Left colon (tissue), 2 donors: Measurements from ENCODE around the gene TREML2. TPM values are rescaled to one million over a fixed set of nuclear protein-coding genes. Genes with fewer than 3 reads are reported as not detected.
"Not testable (repeated sequence)": the region's sequence is repeated elsewhere in the genome, so short reads cannot be mapped to it uniquely, and the experiment has no call there.

Source experiments
- ATAC-seq: fragments of 200-7000 bp; cut with Tn5 transposase; one replicate; pipeline ENCODE4 v1.9.1; 2020; ENCODE audit warnings: mild to moderate bottlenecking, moderate library complexity
- DNase-seq, 2 donors: peaks; one replicate each; pipeline ENCODE4 v3.0.0-alpha.2; 2020
- intact Hi-C, 2 donors: fragments of 100-400 bp; cut with DNase I in 1 of 2; cut with micrococcal nuclease in 1 of 2; formaldehyde crosslinking; loops; one replicate each; pipeline versions ENCODE4 v1.11.2 to v1.14.0; 2022; cut with DNase I, micrococcal nuclease
- long read RNA-seq: library from polyadenylated mRNA; unstranded; transcript quantifications from one replicate; pipeline ENCODE4 v2.0.0, GENCODE V29; 2021
- total RNA-seq, 2 donors: library from RNA; stranded (reverse); fragmentation: NEBNext Ultra II Directional; extraction: Animal tissue kit (Norgen Biotek cat#: 25700); gene quantifications; one replicate each; pipeline ENCODE4 v1.2.1, GENCODE V29; 2021
- donor health status: DM: no; HTN: no; CAD: no.
- donor health status: DM: yes; HTN: yes; CAD: no.

Gene TREML2
- under 1 TPM in 1 of 2 donors, not detected in 1; 0.17 TPM for total RNA-seq
- long read RNA-seq: 0 reads

DNA sequence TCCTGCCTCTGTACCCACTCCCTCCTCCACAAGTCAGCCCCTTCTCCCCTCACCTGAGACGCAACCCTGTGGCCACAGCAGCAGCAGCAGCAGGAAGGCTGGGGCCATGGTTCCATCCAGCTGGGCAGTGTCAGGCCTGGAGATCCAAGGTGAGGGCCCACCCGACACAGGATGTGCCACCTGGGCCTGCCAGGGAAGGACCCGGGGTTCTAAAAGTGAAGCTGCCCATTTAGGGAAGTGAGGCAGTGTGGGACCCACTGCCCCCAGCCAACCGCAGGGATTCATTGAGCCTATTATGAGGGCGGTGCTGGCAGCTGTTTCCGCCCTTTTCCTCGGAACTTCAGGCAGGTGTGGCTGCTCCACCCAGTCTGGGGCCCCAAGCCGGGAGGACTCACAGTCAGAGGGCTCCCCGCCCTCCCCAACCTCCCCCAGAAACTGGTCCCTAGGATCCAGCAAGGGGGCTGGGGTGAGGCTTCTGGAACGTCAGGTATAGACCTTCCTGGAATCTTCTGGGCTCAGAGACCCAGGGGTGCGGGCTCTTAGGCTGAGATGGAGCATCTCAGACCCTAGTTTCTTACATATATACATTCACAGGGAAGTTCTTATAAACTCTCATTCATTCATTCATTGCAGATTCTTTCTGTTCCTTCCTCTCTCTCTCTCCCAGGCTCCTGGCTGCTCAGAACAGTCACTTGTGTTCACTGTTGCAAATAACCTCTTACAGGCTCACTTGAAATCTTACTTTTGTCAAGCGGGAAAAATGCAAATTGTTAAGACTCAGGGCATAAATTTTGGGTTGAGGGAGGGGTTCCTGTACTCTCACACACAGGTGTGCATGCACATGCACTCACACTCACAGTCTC is at the start of gene TREML2:
TSS of gene TREML2 (minus strand) at position 249 of the 863 bp plus-strand sequence. CDS start at position 108, 141 bp downstream.
- intact Hi-C loops: no loop called here
- peak; percentile 45 for ATAC-seq
- DNase-seq: peak in 1 of 2 donors; percentile 33

DNA sequence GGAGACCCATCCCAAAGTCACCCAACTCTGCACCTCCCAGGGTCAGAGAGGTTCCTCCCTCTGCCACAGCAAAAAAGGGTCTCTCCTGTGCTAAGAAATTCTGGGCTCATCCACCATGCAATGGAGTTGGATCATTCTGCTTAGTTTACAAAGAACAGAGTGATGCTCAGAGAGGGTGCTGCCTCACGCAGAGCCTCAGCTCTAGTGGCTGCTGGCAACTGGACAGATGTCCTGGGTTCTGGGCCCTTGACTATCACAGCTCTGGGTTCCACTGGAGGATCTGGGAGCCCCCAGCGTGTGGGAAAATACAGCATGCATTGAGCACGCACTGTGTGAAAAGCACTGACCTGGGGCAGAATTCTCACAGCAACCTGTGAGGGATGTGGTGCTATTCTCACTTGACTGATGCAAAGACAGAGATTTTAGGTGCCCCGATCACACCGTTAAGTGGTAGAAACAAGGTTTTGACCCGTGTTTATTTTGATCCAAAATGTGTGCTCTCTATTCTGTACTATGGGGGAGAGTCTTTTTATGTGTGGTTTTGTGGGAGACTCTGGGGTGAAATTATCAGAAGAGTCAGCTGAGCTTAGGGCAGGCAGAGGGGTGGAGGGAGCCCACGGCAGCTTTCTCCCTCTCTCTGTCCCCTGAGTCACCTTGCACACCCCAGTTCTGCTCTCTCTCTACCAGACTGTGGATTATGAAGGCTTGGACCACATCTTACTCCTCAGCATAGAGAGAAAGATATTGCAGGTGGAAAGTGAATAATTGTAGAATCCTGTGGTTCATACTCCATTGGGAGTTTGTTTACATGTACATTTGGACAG is 47.1 kb upstream of the TREML2 start:
- DNase-seq (no peak), ATAC-seq (no peak)
- intact Hi-C loops: no loop called here

- ATAC-seq (no peak), DNase-seq (no peak)
- intact Hi-C loops: no loop called here
Observed at GRCh38 chr6:41247288-41247865, 46.4 kb upstream of the TREML2 start.

DNA sequence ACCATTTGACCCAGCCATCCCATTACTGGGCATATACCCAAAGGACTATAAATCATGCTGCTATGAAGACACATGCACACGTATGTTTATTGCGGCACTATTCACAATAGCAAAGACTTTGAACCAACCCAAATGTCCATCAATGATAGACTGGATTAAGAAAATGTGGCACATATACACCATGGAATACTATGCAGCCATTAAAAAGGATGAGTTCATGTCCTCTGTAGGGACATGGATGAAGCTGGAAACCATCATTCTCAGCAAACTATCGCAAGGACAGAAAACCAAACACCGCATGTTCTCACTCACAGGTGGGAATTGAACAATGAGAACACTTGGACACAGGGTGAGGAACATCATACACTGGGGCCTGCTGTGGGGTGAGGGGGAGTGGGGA is 45.6 kb upstream of the TREML2 start:
- intact Hi-C loops, ATAC-seq, DNase-seq: not testable (repeated sequence)

GRCh38 chr6:41239467-41240159 is 38.7 kb upstream of the TREML2 start:
- intact Hi-C loops: no loop called here
- ATAC-seq: no peak
- DNase-seq: no peak

DNA sequence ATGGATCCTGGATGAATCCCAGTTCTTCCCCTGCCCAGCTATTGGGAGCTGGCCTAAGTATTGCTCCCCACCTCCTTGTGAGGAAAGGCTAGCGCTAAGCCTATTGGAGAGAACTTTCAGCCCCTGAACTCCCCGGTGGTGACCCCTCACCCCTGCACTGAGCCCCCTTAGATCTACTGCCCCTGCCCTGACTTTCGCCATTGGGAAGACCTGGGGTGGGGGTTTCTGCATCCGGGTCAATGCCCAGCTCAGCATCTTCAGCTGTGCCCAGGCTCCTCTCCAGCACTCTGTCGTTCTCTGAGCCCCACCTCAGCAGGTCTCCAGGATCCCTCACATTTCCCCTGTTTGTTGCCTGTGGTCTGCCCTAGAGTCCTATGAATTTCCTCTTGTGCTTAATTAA is 36.2 kb upstream of the TREML2 start:
- intact Hi-C loops: no loop called here
- DNase-seq (no peak), ATAC-seq (no peak)

DNA sequence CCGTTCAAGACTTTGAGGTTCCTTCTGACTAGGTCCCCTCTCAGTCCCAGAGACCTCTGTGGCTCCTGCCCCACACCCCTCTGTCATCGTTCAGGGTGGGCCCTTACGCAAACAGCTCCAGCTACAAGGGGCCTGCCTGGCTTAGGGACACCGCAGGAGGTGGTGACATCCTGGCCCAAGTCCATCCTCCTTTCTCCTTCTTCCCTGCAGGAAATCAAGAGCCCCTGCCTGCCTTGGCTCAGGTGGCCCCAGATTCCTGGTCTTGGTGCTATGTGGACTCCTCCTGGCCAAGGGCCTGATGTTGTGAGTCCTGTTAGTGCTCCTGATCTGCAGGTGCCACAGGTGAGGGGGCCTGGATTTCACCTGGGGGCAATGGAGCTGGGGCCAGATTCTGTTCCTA is 35.3 kb upstream of the TREML2 start:
- ATAC-seq (no peak), DNase-seq (no peak)
- intact Hi-C loops: no loop called here

DNA sequence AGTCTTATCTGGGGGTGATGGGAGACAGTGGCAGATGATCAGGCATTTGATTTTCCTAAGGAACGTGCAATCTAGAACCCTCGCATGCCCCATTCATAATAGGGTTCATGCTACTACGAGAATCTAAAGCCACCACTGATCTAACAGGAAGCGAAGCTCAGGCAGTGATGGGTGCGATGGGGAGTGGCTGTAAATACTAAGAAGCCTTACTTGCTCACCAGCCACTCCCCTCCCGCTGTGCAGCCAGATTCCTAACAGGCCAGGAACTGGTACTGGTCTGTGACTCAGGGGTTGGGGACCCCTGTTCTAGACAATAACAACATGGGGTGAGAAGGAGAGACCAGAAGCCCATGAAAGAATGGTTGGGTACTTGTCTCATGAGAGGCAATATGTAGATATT is 31.7 kb upstream of the TREML2 start:
- ATAC-seq (no peak), DNase-seq (no peak)
- intact Hi-C loops: no loop called here

GRCh38 chr6:41231246-41231645 is 30.3 kb upstream of the TREML2 start:
- intact Hi-C loops: no loop called here
- no peak for ATAC-seq
- DNase-seq: no peak

- intact Hi-C loops: no loop called here
- ATAC-seq: no peak
- no peak for DNase-seq
Observed at GRCh38 chr6:41229721-41230120, 28.8 kb upstream of the TREML2 start.

DNA sequence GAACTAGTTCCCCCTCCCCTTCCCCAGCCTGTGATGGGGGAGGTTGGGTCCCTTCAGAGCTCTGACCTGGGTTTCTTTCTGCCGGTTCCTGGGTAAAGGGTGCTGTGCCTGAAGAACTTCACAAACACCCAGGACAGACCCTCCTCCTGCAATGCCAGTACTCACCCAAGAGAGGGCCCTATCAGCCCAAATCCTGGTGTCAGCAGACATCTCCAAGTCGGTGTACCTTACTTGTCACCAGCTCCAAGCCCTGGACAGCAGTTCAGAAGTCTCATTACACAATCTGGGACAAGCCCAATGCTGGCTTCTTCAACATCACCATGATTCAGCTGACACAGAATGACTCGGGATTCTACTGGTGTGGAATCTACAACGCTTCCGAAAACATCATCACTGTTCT is 27.7 kb upstream of the TREML2 start:
- ATAC-seq: no peak
- intact Hi-C loops: no loop called here
- DNase-seq: no peak

DNA sequence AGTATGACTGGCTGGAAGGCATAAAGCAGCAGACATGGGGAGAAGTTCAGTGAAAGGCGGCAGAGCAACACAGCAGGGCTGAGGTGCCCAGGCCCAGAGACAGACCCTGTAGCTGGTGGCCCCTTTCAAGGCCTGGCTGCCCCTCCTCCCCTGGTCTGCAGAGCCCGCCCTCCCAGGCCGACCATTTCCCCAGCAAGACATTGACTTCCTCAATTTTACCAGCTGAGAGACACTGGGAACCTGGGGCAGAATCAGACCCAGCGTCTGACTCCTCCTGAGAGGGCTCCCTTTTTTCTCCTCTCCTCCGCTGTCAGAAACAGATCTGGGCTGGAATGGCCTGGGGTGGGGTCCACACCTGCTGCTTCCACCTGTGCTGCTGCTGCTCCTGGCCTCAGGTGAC is 27.1 kb upstream of the TREML2 start, which contains the start of gene TREML4:
TSS of gene TREML4 (plus strand) at position 254 of the 400 bp plus-strand sequence. CDS start at position 333, 79 bp downstream.
- DNase-seq: no peak
- intact Hi-C loops: no loop called here
- ATAC-seq: no peak

DNA sequence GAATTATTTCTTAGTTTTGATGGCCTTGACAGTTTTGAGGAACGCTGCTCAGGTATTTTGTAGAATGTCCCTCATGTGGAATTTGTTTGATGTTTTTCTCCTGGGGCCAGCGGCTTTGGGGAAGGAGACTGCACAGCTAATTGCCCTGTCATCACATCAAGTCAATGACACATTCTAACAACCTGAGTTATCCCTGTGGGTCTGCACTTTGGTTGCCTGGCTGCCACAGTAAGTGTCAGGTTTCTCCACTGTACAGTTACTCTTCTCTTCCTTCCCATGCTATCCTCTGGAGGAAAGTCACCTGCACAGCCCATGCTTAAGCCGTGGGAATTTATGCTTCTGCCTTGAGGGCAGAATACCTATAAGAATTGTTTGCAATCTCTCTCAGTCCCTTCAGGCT is 25.8 kb upstream of the TREML2 start:
- intact Hi-C loops: no loop called here
- no peak for DNase-seq
- ATAC-seq: no peak

- ATAC-seq (no peak), DNase-seq (no peak)
- intact Hi-C loops: no loop called here
Observed at GRCh38 chr6:41224800-41225199, 23.9 kb upstream of the TREML2 start.

DNA sequence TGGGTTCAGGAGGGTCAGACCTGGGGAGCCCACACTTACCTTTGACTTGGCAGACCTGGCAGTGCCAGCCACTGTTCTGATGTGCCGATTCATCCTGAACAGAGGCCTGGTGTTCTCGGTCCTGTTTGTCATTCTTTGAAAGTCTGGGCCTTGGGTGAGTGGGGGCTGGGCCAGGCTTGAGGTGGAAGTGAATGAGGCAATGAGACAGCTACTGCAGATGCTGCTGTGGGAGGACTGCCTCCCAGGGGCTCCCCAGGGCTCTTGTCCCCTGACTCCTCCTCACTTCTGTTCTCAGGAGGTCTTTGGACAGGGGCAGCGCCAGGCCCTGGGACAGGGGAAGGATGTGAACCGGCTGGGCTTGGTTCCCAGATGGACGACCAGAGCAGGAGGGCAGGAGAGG is 21.6 kb upstream of the TREML2 start:
- intact Hi-C loops: no loop called here
- ATAC-seq (no peak), DNase-seq (no peak)

DNA sequence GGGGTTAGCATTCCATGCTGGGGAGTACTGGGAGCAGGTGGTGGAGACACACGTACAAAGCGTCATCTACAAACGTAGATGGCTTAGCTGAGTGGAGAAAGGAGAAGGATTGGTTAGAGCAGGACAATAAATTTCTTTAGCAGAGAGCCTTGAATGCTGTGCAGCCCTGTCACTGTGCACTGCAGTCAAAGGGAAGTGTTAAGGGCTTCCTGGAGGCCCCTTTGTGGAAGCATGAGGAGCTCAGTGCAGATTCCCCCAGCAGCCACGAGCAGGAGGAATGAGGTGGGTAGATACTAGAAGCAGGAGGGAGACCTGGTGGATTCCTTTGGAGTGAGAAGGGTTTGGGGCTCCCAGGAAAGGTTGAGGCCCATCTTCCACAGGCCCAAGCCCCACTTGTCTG is 21.1 kb upstream of the TREML2 start:
- ATAC-seq: no peak
- DNase-seq: no peak

DNA sequence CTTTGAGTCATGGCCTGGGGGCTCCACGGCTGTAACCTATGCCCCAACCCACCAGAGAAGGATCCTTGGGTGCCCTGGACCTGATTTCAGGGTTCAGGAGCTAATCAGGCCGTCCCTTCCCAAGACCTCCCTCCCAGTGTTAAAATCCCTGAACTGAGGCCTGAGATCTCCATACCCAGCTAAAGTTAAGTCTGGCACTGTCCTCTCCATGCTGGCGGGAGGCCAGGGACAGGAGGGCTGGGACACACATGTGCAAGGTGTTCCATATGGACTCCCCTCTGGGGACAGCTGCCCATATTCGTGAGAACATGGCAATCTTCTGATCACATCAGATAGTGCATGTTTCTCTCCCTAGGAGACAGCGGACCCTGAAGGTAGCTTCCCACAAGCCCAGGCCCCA is 15.7 kb upstream of the TREML2 start:
- ATAC-seq (no peak), DNase-seq (no peak)
- intact Hi-C loops: no loop called here

More for the DNA sequence above, 21.1 kb upstream of the TREML2 start:
- intact Hi-C loops: no loop called here

GRCh38 chr6:41215777-41216176 is 14.8 kb upstream of the TREML2 start:
- DNase-seq (no peak), ATAC-seq (no peak)
- intact Hi-C loops: no loop called here
